BE2C (cell line): ENCODE measurements around the gene MAMDC2.
A peak's percentile ranks its signal among the peaks of the same experiment; 100 is the strongest.

Experiments
- DNase-seq: peaks from one replicate; pipeline ENCODE4 v3.0.0-alpha.2; 2020
- H3K27me3 ChIP-seq: fragments of 250-450 bp; sonication (Bioruptor Pico); 2 replicates; pipeline ENCODE4 v1.5.1; 2020; ENCODE audit warnings: mild to moderate bottlenecking
- H3K36me3 ChIP-seq: fragments of 250-450 bp; sonication (Bioruptor Pico); 2 replicates; pipeline ENCODE4 v1.5.1; 2020; ENCODE audit warnings: mild to moderate bottlenecking
- H3K4me1 ChIP-seq: fragments of 250-450 bp; sonication (Bioruptor Pico); 2 replicates; pipeline ENCODE4 v1.5.1; 2020
- H3K4me3 ChIP-seq: 2 replicates; pipeline ENCODE4 v1.5.1; 2011; ENCODE audit warnings: low read depth, low read length
- H3K9me3 ChIP-seq: fragments of 250-450 bp; sonication (Bioruptor Pico); 2 replicates; pipeline ENCODE4 v1.5.1; 2020
- TF ChIP-seq, protein P1 (sequence below): IDR thresholded peaks from 2 replicates; pipeline ENCODE4 v1.5.1; 2012; ENCODE audit warnings: mild to moderate bottlenecking, low read depth, low read length

MAMDC2 gene

DNA sequence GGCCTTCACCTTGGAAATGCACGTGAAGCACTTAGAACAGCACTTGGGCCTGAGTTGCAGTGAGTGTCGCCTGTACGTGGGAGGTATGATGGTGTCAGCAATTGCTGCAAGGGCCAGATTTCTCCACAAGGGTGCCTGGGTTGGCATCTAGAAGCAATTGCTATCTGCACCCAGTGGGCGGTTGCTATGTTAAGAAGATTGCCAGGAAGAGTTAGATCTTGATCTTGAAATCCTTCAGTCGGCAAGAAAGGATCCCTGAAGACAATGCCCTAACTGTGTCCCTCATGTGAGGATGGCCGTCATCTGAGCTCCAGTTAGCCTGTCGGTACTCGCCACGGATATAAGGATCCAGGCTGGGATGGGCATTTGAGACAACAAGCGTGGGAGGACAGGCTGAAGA, 62.9 kb downstream of the MAMDC2 start:
- Histone ChIP-seq H3K27me3 (peaks cover 9% of the 10 kb centered on the region), H3K9me3 (no peaks in the 10 kb centered on the region), H3K36me3 (no peaks in the 10 kb centered on the region), H3K4me3 (no peak overlapping the region), H3K4me1 (peaks cover 11% of the 10 kb centered on the region)
- TF ChIP-seq, protein P1, sequence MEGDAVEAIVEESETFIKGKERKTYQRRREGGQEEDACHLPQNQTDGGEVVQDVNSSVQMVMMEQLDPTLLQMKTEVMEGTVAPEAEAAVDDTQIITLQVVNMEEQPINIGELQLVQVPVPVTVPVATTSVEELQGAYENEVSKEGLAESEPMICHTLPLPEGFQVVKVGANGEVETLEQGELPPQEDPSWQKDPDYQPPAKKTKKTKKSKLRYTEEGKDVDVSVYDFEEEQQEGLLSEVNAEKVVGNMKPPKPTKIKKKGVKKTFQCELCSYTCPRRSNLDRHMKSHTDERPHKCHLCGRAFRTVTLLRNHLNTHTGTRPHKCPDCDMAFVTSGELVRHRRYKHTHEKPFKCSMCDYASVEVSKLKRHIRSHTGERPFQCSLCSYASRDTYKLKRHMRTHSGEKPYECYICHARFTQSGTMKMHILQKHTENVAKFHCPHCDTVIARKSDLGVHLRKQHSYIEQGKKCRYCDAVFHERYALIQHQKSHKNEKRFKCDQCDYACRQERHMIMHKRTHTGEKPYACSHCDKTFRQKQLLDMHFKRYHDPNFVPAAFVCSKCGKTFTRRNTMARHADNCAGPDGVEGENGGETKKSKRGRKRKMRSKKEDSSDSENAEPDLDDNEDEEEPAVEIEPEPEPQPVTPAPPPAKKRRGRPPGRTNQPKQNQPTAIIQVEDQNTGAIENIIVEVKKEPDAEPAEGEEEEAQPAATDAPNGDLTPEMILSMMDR, result no peak
- no peak for DNase-seq

DNA sequence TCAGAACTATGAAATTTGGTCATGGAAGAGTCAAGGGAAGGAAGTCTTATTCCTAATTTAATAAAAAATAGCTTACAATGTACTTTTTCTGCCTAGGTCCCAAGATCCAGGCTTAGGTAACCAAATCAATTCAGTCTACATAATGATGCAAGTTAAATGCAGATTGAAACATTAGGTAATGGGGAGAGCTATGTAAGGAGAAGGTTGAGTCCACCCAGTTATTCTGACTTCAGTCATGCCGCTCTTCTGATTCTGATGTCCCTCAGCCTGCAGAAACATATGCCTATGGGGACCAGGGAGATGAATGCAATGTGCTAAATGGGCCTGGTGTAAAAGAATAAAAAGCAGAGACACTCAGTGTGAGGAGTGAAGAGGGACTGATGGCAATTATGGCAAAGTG, 63.9 kb downstream of the MAMDC2 start:
- Histone ChIP-seq H3K27me3 (peaks cover 9% of the 10 kb centered on the region), H3K36me3 (no peaks in the 10 kb centered on the region), H3K4me1 (peaks cover 11% of the 10 kb centered on the region), H3K4me3 (no peak overlapping the region), H3K9me3 (no peaks in the 10 kb centered on the region)
- DNase-seq, result no peak
- TF ChIP-seq, protein P1, result no peak

DNA sequence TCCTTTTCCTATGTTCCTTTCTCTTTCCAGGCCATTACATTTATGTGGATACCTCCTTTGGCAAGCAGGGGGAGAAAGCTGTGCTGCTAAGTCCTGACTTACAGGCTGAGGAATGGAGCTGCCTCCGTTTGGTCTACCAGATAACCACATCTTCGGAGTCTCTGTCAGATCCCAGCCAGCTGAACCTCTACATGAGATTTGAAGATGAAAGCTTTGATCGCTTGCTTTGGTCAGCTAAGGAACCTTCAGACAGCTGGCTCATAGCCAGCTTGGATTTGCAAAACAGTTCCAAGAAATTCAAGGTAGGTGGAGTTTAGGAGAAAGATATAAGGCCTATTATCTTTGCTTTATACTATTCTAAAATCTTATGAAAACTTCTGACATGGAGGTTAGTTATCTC, 64.5 kb downstream of the MAMDC2 start:
- Histone ChIP-seq H3K36me3 (no peaks in the 10 kb centered on the region), H3K9me3 (no peaks in the 10 kb centered on the region), H3K4me1 (peaks cover 11% of the 10 kb centered on the region), H3K4me3 (no peak overlapping the region), H3K27me3 (peaks cover 9% of the 10 kb centered on the region)
- TF ChIP-seq, protein P1, result 0 out of 2 replicates have a peak, but pooled peaks have one; percentile 8
- no peak for DNase-seq

DNA sequence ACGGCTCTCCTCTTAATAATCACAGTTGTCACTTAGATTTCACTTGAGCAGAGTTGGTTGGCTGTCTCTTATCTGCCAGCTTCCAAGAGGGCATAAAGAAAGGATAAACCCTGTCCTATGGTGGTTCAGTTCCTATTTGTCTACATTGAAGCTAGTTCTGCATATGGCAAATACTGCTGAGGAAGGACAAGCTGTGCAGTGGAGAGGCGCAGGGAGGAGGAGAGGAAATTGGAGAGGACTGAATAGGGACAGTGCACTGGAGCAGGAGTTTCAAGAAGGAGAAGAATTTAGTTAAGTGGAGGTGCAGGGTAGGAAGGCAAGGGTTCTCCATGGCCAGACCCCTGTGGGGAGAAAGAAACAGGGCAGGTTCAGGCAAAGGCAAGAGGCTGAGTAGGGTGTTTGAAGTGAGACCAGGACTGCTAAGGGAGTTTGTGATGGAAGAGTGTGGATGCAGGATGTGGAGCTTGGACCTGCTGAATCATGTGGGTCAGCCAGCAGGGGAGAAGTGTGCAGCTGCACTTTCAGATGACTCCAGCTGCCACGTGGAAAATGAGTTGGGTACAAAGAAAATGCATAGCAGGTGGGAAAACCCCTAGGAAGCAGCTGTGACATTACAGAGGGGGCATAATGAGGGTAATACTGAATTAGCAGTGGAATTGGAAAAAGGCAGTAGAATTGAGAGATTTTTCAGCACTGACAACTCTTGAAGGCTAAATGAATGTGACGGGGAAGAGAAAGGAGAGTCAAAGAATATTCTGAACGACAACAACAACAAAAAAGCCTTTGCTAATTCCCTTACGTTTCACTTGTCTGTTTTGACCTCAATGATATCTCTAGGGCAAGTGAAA, 66.8 kb downstream of the MAMDC2 start:
- Histone ChIP-seq H3K9me3 (no peaks in the 10 kb centered on the region), H3K36me3 (no peaks in the 10 kb centered on the region), H3K4me1 (peaks cover 4% of the 10 kb centered on the region), H3K4me3 (no peak overlapping the region), H3K27me3 (peaks cover 9% of the 10 kb centered on the region)
- no peak for DNase-seq
- TF ChIP-seq, protein P1, result no peak

DNA sequence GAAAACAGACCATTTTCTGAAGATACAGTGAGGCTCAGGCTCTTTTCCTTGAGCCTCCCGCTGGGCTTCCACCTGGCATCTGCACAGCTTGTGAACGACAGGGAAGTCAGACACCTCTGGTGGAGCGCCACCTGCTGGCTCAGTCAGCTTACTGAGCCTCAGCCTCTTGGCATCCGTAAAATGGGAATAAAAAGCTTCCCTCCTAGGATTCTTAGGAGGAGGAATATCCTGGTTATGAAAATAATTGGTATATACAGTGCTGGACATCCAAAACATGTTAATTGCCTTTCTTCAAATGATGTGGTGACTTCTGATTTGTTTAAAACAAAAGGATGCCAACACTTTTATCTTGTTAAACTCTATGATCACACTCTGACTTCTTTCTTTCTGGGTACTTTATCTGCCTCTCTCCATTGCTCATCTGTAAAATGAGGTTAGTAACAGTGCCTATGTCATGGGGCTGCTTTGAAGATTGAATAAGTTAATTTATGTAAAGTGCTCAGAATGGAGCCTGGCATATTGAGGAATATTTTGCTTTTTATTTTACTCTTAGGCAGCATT, 67.5 kb downstream of the MAMDC2 start:
- Histone ChIP-seq H3K4me3 (no peak overlapping the region), H3K27me3 (peaks cover 9% of the 10 kb centered on the region), H3K9me3 (no peaks in the 10 kb centered on the region), H3K36me3 (no peaks in the 10 kb centered on the region), H3K4me1 (no peaks in the 10 kb centered on the region; the same call in 1 of the 2 replicates)
- TF ChIP-seq, protein P1, result peak; percentile 97
- DNase-seq, result peak; percentile 84
